ENCODE measurements around the gene MYMK.
"Not testable (repeated sequence)": the region's sequence is repeated elsewhere in the genome, so short reads cannot be mapped to it uniquely, and the experiment has no call there.

Gene MYMK

DNA sequence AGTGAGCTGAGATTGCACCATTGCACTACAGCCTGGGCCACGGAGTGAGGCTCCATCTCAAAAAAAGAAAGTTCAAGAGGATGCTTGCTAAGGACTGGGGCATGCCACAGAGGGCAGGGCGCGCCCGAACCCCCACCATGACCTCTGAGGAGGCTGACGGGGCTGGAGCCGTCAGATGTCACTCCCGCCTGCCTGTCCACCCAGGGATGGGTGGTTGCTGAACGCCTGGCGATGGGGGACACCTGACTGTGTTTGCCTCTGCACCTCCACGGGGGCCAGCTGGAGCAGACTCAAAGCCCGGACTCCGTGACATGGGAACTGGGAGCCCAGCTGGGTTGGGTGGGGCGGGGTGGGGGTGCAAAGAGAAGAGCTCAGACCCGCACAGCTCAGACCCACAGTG is 41.6 kb upstream of the MYMK start:
- H3K9me3 ChIP-seq (replicated peaks; ENCODE audit: low read length): no peaks in the 10 kb centered on the region
- H3K36me3 ChIP-seq (ENCODE audit: insufficient read depth, low read length): no peaks in the 10 kb centered on the region
- no peak overlapping the region for H3K9ac ChIP-seq (ENCODE audit: low read depth, low read length)
- no peak overlapping the region for H3K4me2 ChIP-seq (ENCODE audit: low read length)
- peaks cover 9% of the 10 kb centered on the region for H3K4me1 ChIP-seq (ENCODE audit: control insufficient read depth, insufficient read depth, low read length)
- peaks cover 75% of the 10 kb centered on the region for H3K27me3 ChIP-seq (ENCODE audit: control insufficient read depth, insufficient read depth, low read length)
- H3K4me3 ChIP-seq (ENCODE audit: low read length): no peak overlapping the region

DNA sequence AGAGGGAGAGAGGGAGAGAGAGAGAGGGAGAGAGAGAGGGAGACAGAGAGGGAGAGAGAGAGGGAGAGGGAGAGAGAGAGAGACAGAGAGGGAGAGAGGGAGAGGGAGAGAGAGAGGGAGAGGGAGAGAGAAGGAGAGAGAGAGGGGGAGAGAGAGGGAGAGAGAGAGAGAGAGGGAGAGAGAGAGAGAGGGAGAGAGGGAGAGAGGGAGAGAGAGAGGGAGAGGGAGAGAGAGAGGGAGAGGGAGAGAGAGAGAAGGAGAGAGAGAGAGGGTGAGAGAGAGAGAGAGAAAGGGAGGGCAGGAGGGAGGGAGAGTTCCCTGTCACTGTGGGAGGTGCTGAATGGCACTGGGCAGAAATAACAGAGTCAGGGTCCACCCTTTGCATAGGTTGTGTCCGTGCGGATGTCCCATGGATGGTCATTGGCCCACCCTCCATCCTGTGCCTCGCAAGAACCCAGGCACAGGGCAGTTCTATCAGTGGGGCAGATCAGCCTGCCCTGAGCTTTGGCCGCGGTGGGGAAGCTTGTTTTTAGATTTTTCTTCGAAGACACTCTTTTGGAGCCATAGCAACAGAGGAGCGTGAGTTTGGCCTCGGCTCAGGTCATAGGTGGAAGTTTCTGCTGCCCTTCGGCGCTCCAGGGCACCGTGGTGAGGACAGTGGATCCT is 39.8 kb upstream of the MYMK start:
- peaks cover 61% of the 10 kb centered on the region for H3K27me3 ChIP-seq (ENCODE audit: control insufficient read depth, insufficient read depth, low read length)
- no peak overlapping the region for H3K9ac ChIP-seq (ENCODE audit: low read depth, low read length)
- H3K36me3 ChIP-seq (ENCODE audit: insufficient read depth, low read length): no peaks in the 10 kb centered on the region
- no peaks in the 10 kb centered on the region for H3K9me3 ChIP-seq (replicated peaks; ENCODE audit: low read length)
- H3K4me3 ChIP-seq (ENCODE audit: low read length): no peak overlapping the region
- no peak overlapping the region for H3K4me2 ChIP-seq (ENCODE audit: low read length)
- peaks cover 9% of the 10 kb centered on the region for H3K4me1 ChIP-seq (ENCODE audit: control insufficient read depth, insufficient read depth, low read length)

- peaks cover 53% of the 10 kb centered on the region for H3K27me3 ChIP-seq (ENCODE audit: control insufficient read depth, insufficient read depth, low read length)
Measured at GRCh38 chr9:133563814-133564213, 39.1 kb upstream of the MYMK start.

GRCh38 chr9:133563291-133563796 is 38.6 kb upstream of the MYMK start:
- H3K27me3 ChIP-seq (ENCODE audit: control insufficient read depth, insufficient read depth, low read length): peaks cover 50% of the 10 kb centered on the region
- H3K36me3 ChIP-seq (ENCODE audit: insufficient read depth, low read length): no peaks in the 10 kb centered on the region
- H3K4me3 ChIP-seq (ENCODE audit: low read length): no peak overlapping the region
- H3K9me3 ChIP-seq (replicated peaks; ENCODE audit: low read length): no peaks in the 10 kb centered on the region
- H3K4me1 ChIP-seq (ENCODE audit: control insufficient read depth, insufficient read depth, low read length): peaks cover 17% of the 10 kb centered on the region
- no peak overlapping the region for H3K4me2 ChIP-seq (ENCODE audit: low read length)
- no peak overlapping the region for H3K9ac ChIP-seq (ENCODE audit: low read depth, low read length)

More at GRCh38 chr9:133563814-133564213, 39.1 kb upstream of the MYMK start:
- not testable (repeated sequence) for H3K9ac ChIP-seq (ENCODE audit: low read depth, low read length); H3K36me3 ChIP-seq (ENCODE audit: insufficient read depth, low read length); H3K9me3 ChIP-seq (replicated peaks; ENCODE audit: low read length); H3K4me2 ChIP-seq (ENCODE audit: low read length); H3K4me3 ChIP-seq (ENCODE audit: low read length)
- H3K4me1 ChIP-seq (ENCODE audit: control insufficient read depth, insufficient read depth, low read length): peaks cover 13% of the 10 kb centered on the region

- no peak overlapping the region for H3K4me3 ChIP-seq (ENCODE audit: low read length)
- peaks cover 23% of the 10 kb centered on the region for H3K4me1 ChIP-seq (ENCODE audit: control insufficient read depth, insufficient read depth, low read length)
- H3K4me2 ChIP-seq (ENCODE audit: low read length): no peak overlapping the region
- no peak overlapping the region for H3K9ac ChIP-seq (ENCODE audit: low read depth, low read length)
- H3K9me3 ChIP-seq (replicated peaks; ENCODE audit: low read length): no peaks in the 10 kb centered on the region
- no peaks in the 10 kb centered on the region for H3K36me3 ChIP-seq (ENCODE audit: insufficient read depth, low read length)
- peaks cover 49% of the 10 kb centered on the region for H3K27me3 ChIP-seq (ENCODE audit: control insufficient read depth, insufficient read depth, low read length)
Measured at GRCh38 chr9:133562611-133563290, 38.0 kb upstream of the MYMK start.

DNA sequence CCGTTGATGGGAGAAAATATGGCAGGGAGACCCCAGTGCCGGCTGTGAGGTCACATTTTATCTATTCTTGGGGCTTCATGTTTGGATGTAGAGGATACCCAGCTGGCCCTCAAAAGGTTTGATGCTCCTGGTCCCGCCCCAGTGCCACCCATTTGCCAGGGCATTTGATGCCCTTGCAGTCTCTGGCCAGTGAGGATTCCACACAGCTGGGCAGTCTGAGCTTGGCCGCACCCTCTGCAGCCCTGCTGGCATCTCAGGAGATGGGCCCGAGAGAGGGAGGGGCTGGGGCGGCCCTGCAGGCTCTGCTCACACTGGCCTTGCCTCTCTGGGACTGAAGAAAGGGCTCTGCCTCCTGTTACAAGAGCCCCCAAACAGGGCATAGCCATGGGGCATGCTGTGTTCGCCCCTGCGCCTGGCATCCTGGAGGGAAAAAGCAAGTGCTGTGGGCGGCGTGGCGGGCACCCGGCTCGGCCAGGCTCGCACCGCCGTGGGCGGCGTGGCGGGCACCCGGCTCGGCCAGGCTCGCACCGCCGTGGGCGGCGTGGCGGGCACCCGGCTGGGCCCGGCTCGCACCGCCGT is 37.3 kb upstream of the MYMK start:
- peaks cover 43% of the 10 kb centered on the region for H3K27me3 ChIP-seq (ENCODE audit: control insufficient read depth, insufficient read depth, low read length)
- H3K4me2 ChIP-seq (ENCODE audit: low read length): peak overlapping the region; percentile 74
- H3K36me3 ChIP-seq (ENCODE audit: insufficient read depth, low read length): no peaks in the 10 kb centered on the region
- no peak overlapping the region for H3K4me3 ChIP-seq (ENCODE audit: low read length)
- no peaks in the 10 kb centered on the region for H3K9me3 ChIP-seq (replicated peaks; ENCODE audit: low read length)
- H3K9ac ChIP-seq (ENCODE audit: low read depth, low read length): no peak overlapping the region
- peaks cover 23% of the 10 kb centered on the region for H3K4me1 ChIP-seq (ENCODE audit: control insufficient read depth, insufficient read depth, low read length)

GRCh38 chr9:133560944-133561343 is 36.2 kb upstream of the MYMK start:
- Histone ChIP-seq H3K36me3 (ENCODE audit: insufficient read depth, low read length) (no peaks in the 10 kb centered on the region), H3K4me2 (ENCODE audit: low read length) (no peak overlapping the region), H3K9me3 (replicated peaks; ENCODE audit: low read length) (no peaks in the 10 kb centered on the region), H3K4me1 (ENCODE audit: control insufficient read depth, insufficient read depth, low read length) (peaks cover 23% of the 10 kb centered on the region), H3K4me3 (ENCODE audit: low read length) (no peak overlapping the region), H3K9ac (ENCODE audit: low read depth, low read length) (no peak overlapping the region), H3K27me3 (ENCODE audit: control insufficient read depth, insufficient read depth, low read length) (peaks cover 35% of the 10 kb centered on the region)

- no peak overlapping the region for H3K4me2 ChIP-seq (ENCODE audit: low read length)
- no peak overlapping the region for H3K9ac ChIP-seq (ENCODE audit: low read depth, low read length)
- no peak overlapping the region for H3K4me3 ChIP-seq (ENCODE audit: low read length)
- H3K9me3 ChIP-seq (replicated peaks; ENCODE audit: low read length): no peaks in the 10 kb centered on the region
- H3K4me1 ChIP-seq (ENCODE audit: control insufficient read depth, insufficient read depth, low read length): peaks cover 20% of the 10 kb centered on the region
- H3K27me3 ChIP-seq (ENCODE audit: control insufficient read depth, insufficient read depth, low read length): peaks cover 29% of the 10 kb centered on the region
- H3K36me3 ChIP-seq (ENCODE audit: insufficient read depth, low read length): no peaks in the 10 kb centered on the region
Measured at GRCh38 chr9:133560311-133560710, 35.6 kb upstream of the MYMK start.

- no peak overlapping the region for H3K9ac ChIP-seq (ENCODE audit: low read depth, low read length)
- peak overlapping the region; percentile 76 for H3K4me2 ChIP-seq (ENCODE audit: low read length)
- peaks cover 18% of the 10 kb centered on the region for H3K4me1 ChIP-seq (ENCODE audit: control insufficient read depth, insufficient read depth, low read length)
- peak overlapping the region; percentile 32 for H3K4me3 ChIP-seq (ENCODE audit: low read length)
- H3K9me3 ChIP-seq (replicated peaks; ENCODE audit: low read length): no peaks in the 10 kb centered on the region
- no peaks in the 10 kb centered on the region for H3K36me3 ChIP-seq (ENCODE audit: insufficient read depth, low read length)
- peaks cover 19% of the 10 kb centered on the region for H3K27me3 ChIP-seq (ENCODE audit: control insufficient read depth, insufficient read depth, low read length)
Measured at GRCh38 chr9:133558191-133559126, 33.7 kb upstream of the MYMK start.

GRCh38 chr9:133557581-133557980 is 32.8 kb upstream of the MYMK start:
- Histone ChIP-seq H3K36me3 (ENCODE audit: insufficient read depth, low read length) (no peaks in the 10 kb centered on the region), H3K27me3 (ENCODE audit: control insufficient read depth, insufficient read depth, low read length) (peaks cover 20% of the 10 kb centered on the region), H3K4me1 (ENCODE audit: control insufficient read depth, insufficient read depth, low read length) (peaks cover 14% of the 10 kb centered on the region), H3K9me3 (replicated peaks; ENCODE audit: low read length) (no peaks in the 10 kb centered on the region), H3K4me2 (ENCODE audit: low read length) (no peak overlapping the region), H3K4me3 (ENCODE audit: low read length) (no peak overlapping the region), H3K9ac (ENCODE audit: low read depth, low read length) (no peak overlapping the region)

GRCh38 chr9:133556354-133556753 is 31.6 kb upstream of the MYMK start:
- peaks cover 20% of the 10 kb centered on the region for H3K27me3 ChIP-seq (ENCODE audit: control insufficient read depth, insufficient read depth, low read length)

More at GRCh38 chr9:133556354-133556753, 31.6 kb upstream of the MYMK start:
- Histone ChIP-seq H3K4me2 (ENCODE audit: low read length) (no peak overlapping the region), H3K36me3 (ENCODE audit: insufficient read depth, low read length) (no peaks in the 10 kb centered on the region), H3K9ac (ENCODE audit: low read depth, low read length) (no peak overlapping the region), H3K9me3 (replicated peaks; ENCODE audit: low read length) (no peaks in the 10 kb centered on the region), H3K4me1 (ENCODE audit: control insufficient read depth, insufficient read depth, low read length) (peaks cover 14% of the 10 kb centered on the region), H3K4me3 (ENCODE audit: low read length) (no peak overlapping the region)

Data from skeletal muscle satellite cell (primary cell).